GM21619 (cell line): Measurements from ENCODE around the gene SRSF2.
A peak's percentile ranks its signal among the peaks of the same experiment; 100 is the strongest.
"Not testable (repeated sequence)": the region's sequence is repeated elsewhere in the genome, so short reads cannot be mapped to it uniquely, and the experiment has no call there.

Experiments used
- ATAC-seq: cut with Tn5 transposase; IDR thresholded peaks from one replicate; pipeline ENCODE4 v1.9.1; 2021; ENCODE audit not compliant: unreplicated experiment

Gene SRSF2

GRCh38 chr17:76739568-76740115 is 2.5 kb upstream of the SRSF2 start:
- ATAC-seq: not testable (repeated sequence)

- ATAC-seq: no peak
Observed at GRCh38 chr17:76738468-76738850, 1.3 kb upstream of the SRSF2 start.

- peak; percentile 54 for ATAC-seq
Observed at GRCh38 chr17:76737676-76738467, 741 bp upstream of the SRSF2 start, which contains the start of gene MFSD11. TSS of gene MFSD11 (plus strand) at chr17:76738119. CDS start at chr17:76738353, 234 bp downstream.

- peak; percentile 16 for ATAC-seq
Observed at GRCh38 chr17:76736349-76737081, 616 bp downstream of the SRSF2 start.

- ATAC-seq: no peak
Observed at GRCh38 chr17:76735586-76736348, 1.4 kb downstream of the SRSF2 start.

GRCh38 chr17:76735006-76735405 is 2.1 kb downstream of the SRSF2 start:
- ATAC-seq: no peak

GRCh38 chr17:76734080-76734840 is 2.9 kb downstream of the SRSF2 start:
- ATAC-seq: no peak

GRCh38 chr17:76733618-76733957 is 3.5 kb downstream of the SRSF2 start:
- no peak for ATAC-seq

GRCh38 chr17:76732734-76733617 is 4.2 kb downstream of the SRSF2 start:
- no peak for ATAC-seq

- ATAC-seq: not testable (repeated sequence)
Observed at GRCh38 chr17:76731800-76732733, 5.1 kb downstream of the SRSF2 start.

- no peak for ATAC-seq
Observed at GRCh38 chr17:76727745-76728456, 9.2 kb downstream of the SRSF2 start.

- peak; percentile 38 for ATAC-seq
Observed at GRCh38 chr17:76726776-76727718, 10.1 kb downstream of the SRSF2 start, which contains the start of gene METTL23. TSS of gene METTL23 (plus strand) at chr17:76726839. CDS start at chr17:76729711, 2,872 bp downstream.

- peak; percentile 57 for ATAC-seq
Observed at GRCh38 chr17:76726231-76726775, 10.8 kb downstream of the SRSF2 start, which contains the start of gene JMJD6. TSS of gene JMJD6 (minus strand) at chr17:76726606. CDS start at chr17:76726475, 131 bp downstream.

GRCh38 chr17:76725580-76726230 is 11.4 kb downstream of the SRSF2 start:
- ATAC-seq: peak; percentile 20

GRCh38 chr17:76723812-76724211 is 13.3 kb downstream of the SRSF2 start:
- no peak for ATAC-seq

GRCh38 chr17:76722977-76723376 is 14.2 kb downstream of the SRSF2 start:
- not testable (repeated sequence) for ATAC-seq
